Activated T-cell treated with anti-CD3 and anti-CD28 coated beads, Interleukin-2, amount 50 U/mL, for 4 hours (primary cell): Measurements from ENCODE around the gene RYR3. TPM values are rescaled to one million over a fixed set of nuclear protein-coding genes. Genes with fewer than 3 reads are reported as not detected.
"Not testable (repeated sequence)": the region's sequence is repeated elsewhere in the genome, so short reads cannot be mapped to it uniquely, and the experiment has no call there.

Source experiments
- ATAC-seq, 2 donors: fragments of 200-7000 bp; cut with Tn5 transposase; one replicate each; pipeline ENCODE4 v1.10.0; 2021
- DNase-seq: peaks from one replicate; pipeline ENCODE4 v3.0.0-alpha.2; 2020
- H3K27me3 Mint-ChIP-seq: one replicate; pipeline ENCODE4 v1.8.0; 2021; ENCODE audit warnings: low read depth, mixed read lengths
- H3K36me3 Mint-ChIP-seq: one replicate; pipeline ENCODE4 v1.8.0; 2022; ENCODE audit warnings: mixed read lengths; ENCODE audit not compliant: insufficient read depth
- H3K4me1 Mint-ChIP-seq: one replicate; pipeline ENCODE4 v1.8.0; 2021; ENCODE audit warnings: low read depth, mixed read lengths
- H3K4me3 Mint-ChIP-seq: one replicate; pipeline ENCODE4 v1.8.0; 2021; ENCODE audit warnings: mild to moderate bottlenecking, moderate library complexity, mixed read lengths
- H3K9me3 Mint-ChIP-seq: one replicate; pipeline ENCODE4 v1.8.0; 2021; ENCODE audit warnings: mixed read lengths
- total RNA-seq, 3 donors: library from RNA; stranded (reverse); gene quantifications; one replicate each; pipeline ENCODE4 v1.2.1, GENCODE V29; 2021

Gene RYR3
- total RNA-seq, 3 donors from 2014 or later = not detected

DNA sequence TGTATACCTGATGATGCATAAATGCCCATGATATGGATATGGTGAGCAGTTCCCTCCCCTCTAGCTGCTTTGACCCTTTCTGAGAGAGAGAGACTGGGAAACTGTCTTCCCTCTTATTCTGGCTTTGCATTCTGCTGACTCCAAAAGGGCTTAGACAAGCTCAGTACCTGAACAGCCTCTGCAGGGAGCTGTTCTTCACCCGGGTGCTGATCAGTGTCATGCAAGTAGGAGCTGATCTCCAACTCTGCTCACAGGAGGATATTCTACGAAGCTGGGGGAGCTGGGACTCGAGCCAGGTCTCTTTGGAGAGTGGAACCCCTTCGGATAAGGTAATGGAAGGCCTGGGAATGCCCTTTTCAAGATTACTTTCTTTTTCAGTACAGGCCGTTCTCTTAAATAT is 237.1 kb downstream of the RYR3 start:
- H3K4me3 Mint-ChIP-seq = no peak overlapping the region
- DNase-seq = no peak

DNA sequence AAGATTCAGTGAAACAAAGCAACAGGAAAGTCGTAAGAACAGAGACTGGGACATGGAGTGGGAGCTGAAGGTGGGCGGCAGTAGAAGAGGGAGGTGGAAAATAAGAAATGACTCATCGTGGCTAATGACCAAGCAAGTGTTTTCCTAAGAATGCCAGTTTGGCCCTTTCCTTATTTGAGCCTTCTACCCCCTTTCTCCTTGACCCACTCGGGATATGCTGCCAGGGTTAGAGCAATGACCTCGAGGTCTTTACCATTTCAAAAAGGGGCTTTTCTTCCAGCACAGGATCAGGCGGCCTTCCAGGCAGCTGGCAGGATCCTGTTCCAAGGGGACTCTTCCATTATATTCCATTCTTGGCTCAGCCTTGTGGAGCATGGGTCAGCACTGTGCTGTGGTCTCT is 241.1 kb downstream of the RYR3 start:
- H3K4me1 Mint-ChIP-seq = no peaks in the 10 kb centered on the region
- H3K27me3 Mint-ChIP-seq = peaks cover 2% of the 10 kb centered on the region
- no peak overlapping the region for H3K4me3 Mint-ChIP-seq
- H3K36me3 Mint-ChIP-seq = no peaks in the 10 kb centered on the region
- ATAC-seq (no peak), DNase-seq (no peak)
- no peaks in the 10 kb centered on the region for H3K9me3 Mint-ChIP-seq

More for the DNA sequence above, 237.1 kb downstream of the RYR3 start:
- no peaks in the 10 kb centered on the region for H3K9me3 Mint-ChIP-seq
- no peak for ATAC-seq
- H3K27me3 Mint-ChIP-seq = no peaks in the 10 kb centered on the region
- no peaks in the 10 kb centered on the region for H3K36me3 Mint-ChIP-seq
- no peaks in the 10 kb centered on the region for H3K4me1 Mint-ChIP-seq

DNA sequence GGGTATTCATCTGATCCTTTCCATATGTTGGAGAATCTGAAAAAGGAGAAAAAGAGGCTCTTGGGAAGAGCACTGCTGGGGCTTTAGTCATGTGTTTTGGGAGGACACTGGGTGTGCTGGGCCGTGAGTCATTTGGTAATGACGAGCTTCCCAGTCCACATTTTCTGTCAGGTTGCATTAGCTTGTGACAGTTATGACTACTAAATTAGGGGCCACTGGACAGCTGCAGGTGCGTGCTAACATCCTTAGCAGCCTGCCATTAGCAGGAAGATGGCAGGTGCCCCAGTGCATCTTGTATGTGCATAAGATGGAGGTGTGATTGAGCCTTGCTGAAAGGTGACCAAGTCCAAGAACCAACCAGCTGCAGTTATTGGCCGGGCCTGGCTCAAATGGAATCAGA is 242.4 kb downstream of the RYR3 start:
- Mint-ChIP-seq H3K9me3 (no peaks in the 10 kb centered on the region), H3K36me3 (no peaks in the 10 kb centered on the region), H3K4me1 (no peaks in the 10 kb centered on the region), H3K4me3 (no peak overlapping the region), H3K27me3 (peaks cover 2% of the 10 kb centered on the region)
- DNase-seq (no peak), ATAC-seq (no peak)

DNA sequence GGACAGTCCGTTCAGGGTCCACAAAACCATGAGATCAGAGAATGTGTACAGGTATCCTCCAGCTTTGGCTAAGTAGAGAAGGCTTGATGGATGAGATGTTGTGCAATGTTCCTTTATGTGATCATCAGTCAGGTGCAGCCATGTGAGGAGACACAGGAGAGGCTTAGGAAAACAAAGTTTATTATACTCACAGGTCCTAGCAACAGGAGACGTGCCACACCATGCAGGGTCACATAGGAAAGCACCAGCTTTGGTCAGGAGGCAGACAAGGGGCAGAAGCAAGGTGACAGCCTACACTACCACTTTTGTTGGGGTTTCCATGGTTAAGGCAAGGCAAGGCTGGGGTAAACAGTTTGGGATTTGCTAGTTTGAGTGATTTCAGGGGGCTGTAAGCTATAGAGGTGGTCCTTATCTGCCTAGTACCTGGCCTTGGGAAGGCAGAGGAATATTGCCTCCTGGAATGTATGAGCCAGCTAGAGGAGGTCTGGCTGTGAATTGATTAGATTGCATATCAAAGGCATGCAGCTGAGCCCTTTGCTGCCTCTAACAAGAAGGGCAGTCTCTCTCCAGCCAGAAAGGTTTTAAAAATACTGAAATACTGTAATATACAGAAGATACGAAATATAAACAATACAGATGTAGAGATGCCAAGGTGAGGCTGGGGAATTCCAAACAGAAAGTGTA is 248.6 kb downstream of the RYR3 start:
- ATAC-seq (no peak), DNase-seq (no peak)
- Mint-ChIP-seq H3K27me3 (peaks cover 4% of the 10 kb centered on the region), H3K4me1 (no peaks in the 10 kb centered on the region), H3K36me3 (no peaks in the 10 kb centered on the region), H3K4me3 (no peak overlapping the region), H3K9me3 (peaks cover 4% of the 10 kb centered on the region)

GRCh38 chr15:33561407-33561806 is 250.6 kb downstream of the RYR3 start:
- no peak for ATAC-seq

GRCh38 chr15:33561967-33562366 is 251.2 kb downstream of the RYR3 start:
- peaks cover 2% of the 10 kb centered on the region for H3K27me3 Mint-ChIP-seq
- H3K4me3 Mint-ChIP-seq = no peak overlapping the region
- H3K4me1 Mint-ChIP-seq = no peaks in the 10 kb centered on the region
- H3K36me3 Mint-ChIP-seq = no peaks in the 10 kb centered on the region
- peaks cover 7% of the 10 kb centered on the region for H3K9me3 Mint-ChIP-seq
- DNase-seq (no peak), ATAC-seq (no peak)

More at GRCh38 chr15:33561407-33561806, 250.6 kb downstream of the RYR3 start:
- DNase-seq = no peak
- Mint-ChIP-seq H3K4me3 (no peak overlapping the region), H3K9me3 (peaks cover 7% of the 10 kb centered on the region), H3K27me3 (peaks cover 4% of the 10 kb centered on the region), H3K4me1 (no peaks in the 10 kb centered on the region), H3K36me3 (no peaks in the 10 kb centered on the region)

- no peak for ATAC-seq
- Mint-ChIP-seq H3K36me3 (no peaks in the 10 kb centered on the region), H3K4me1 (no peaks in the 10 kb centered on the region)
These were observed 254.3 kb downstream of the RYR3 start for GRCh38 chr15:33565094-33565493.

DNA sequence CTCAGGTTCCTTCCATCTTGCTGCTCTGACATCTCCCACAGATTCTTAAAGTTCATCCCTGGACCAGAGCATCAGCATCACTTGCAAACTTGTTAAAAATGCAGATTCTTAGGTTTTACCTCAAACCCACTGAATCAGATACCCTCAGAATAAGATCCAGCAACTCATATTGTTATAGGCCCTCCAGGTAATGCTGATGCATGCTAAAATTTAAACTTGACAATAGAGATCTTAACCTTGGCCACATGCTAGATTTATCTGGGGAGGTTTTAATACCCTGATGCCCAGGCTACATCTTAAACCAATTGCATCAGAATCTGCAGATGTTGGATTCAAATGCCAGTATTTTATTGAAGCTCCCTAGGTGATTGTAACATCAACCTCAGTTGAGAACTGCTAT is 256.9 kb downstream of the RYR3 start:
- DNase-seq (no peak), ATAC-seq (no peak)
- Mint-ChIP-seq H3K4me1 (no peaks in the 10 kb centered on the region), H3K36me3 (no peaks in the 10 kb centered on the region), H3K27me3 (peaks cover 3% of the 10 kb centered on the region), H3K9me3 (peaks cover 3% of the 10 kb centered on the region), H3K4me3 (no peak overlapping the region)

More at GRCh38 chr15:33565094-33565493, 254.3 kb downstream of the RYR3 start:
- Mint-ChIP-seq H3K4me3 (no peak overlapping the region), H3K9me3 (peaks cover 3% of the 10 kb centered on the region), H3K27me3 (peaks cover 2% of the 10 kb centered on the region)
- no peak for DNase-seq

- ATAC-seq = no peak
- H3K9me3 Mint-ChIP-seq = peaks cover 3% of the 10 kb centered on the region
- no peaks in the 10 kb centered on the region for H3K4me1 Mint-ChIP-seq
- DNase-seq = no peak
- H3K4me3 Mint-ChIP-seq = no peak overlapping the region
- no peaks in the 10 kb centered on the region for H3K36me3 Mint-ChIP-seq
- H3K27me3 Mint-ChIP-seq = peaks cover 9% of the 10 kb centered on the region
These were observed 258.3 kb downstream of the RYR3 start for GRCh38 chr15:33569036-33569435.

GRCh38 chr15:33577911-33578310 is 267.1 kb downstream of the RYR3 start:
- not testable (repeated sequence) for ATAC-seq, DNase-seq, H3K27me3 Mint-ChIP-seq, H3K4me3 Mint-ChIP-seq, H3K9me3 Mint-ChIP-seq, H3K36me3 Mint-ChIP-seq, H3K4me1 Mint-ChIP-seq

DNA sequence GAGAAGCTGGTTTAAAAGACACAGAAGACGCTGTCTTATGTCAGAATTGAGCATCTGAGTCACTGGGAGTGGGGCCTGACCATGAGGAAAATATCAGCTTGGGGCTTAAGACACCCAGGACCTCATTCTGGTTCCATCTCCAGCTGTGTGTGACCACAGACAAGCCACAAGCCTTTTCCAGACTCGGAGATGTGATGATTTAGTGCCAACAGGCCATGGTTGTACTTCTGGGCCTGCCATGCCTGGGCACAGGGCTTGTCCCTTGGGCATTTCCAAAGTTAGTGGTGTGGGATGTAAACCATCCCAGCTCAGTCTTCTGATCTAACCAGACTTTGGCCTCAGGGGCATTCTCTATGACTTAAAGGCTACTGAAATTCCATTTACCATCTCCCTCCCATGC is 269.8 kb downstream of the RYR3 start:
- ATAC-seq = no peak
- Mint-ChIP-seq H3K4me3 (no peak overlapping the region), H3K27me3 (peaks cover 3% of the 10 kb centered on the region), H3K4me1 (no peaks in the 10 kb centered on the region), H3K9me3 (no peaks in the 10 kb centered on the region), H3K36me3 (no peaks in the 10 kb centered on the region)
- DNase-seq = no peak

DNA sequence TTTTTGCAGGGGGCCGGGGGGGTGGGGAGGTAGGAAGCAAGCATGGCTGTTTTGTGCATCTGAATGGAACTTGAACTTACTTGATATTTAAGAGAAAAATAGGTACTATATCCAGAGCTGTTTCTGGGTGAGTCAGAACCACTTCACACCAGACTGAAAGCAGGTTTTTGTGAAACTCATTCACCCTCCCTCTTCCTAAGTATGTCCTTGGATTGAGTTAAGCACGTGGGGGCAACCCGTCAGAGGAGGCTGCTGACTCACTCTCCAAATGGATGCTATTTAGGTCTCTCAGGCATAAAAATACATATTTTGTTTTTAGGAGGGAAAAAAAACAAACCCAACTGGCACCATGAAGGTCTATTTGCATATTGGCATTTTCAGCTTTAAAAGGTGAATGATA is 270.3 kb downstream of the RYR3 start:
- H3K9me3 Mint-ChIP-seq = no peaks in the 10 kb centered on the region
- no peak overlapping the region for H3K4me3 Mint-ChIP-seq
- no peaks in the 10 kb centered on the region for H3K4me1 Mint-ChIP-seq
- H3K36me3 Mint-ChIP-seq = no peaks in the 10 kb centered on the region
- ATAC-seq = no peak
- peaks cover 3% of the 10 kb centered on the region for H3K27me3 Mint-ChIP-seq
- DNase-seq = no peak

GRCh38 chr15:33584797-33585196 is 274.0 kb downstream of the RYR3 start:
- DNase-seq = no peak
- Mint-ChIP-seq H3K4me1 (no peaks in the 10 kb centered on the region), H3K9me3 (no peaks in the 10 kb centered on the region), H3K36me3 (no peaks in the 10 kb centered on the region), H3K4me3 (no peak overlapping the region), H3K27me3 (peaks cover 3% of the 10 kb centered on the region)
- no peak for ATAC-seq

- Mint-ChIP-seq H3K9me3 (no peaks in the 10 kb centered on the region), H3K27me3 (peaks cover 3% of the 10 kb centered on the region), H3K4me1 (no peaks in the 10 kb centered on the region), H3K4me3 (no peak overlapping the region), H3K36me3 (no peaks in the 10 kb centered on the region)
- ATAC-seq (no peak), DNase-seq (no peak)
These were observed 276.3 kb downstream of the RYR3 start for GRCh38 chr15:33586786-33587697.

DNA sequence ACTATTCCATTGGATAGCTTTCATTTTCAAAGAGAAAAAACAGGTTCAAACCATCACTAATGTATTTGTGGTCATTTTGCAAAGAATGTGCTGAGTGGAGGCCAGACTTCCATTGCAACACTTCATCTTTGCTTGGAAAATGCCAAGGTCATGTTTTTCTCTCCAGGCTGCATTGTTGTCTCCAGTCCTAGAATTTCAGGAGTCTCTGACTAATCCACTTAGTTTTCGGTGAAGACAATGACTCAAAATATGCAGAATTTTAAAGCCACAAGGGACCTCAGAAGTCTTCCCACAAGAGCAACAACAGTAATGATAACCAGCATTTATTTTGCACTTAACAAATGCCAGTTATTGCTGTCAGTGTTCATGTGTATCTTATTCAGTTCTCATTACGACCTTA is 277.0 kb downstream of the RYR3 start:
- Mint-ChIP-seq H3K4me1 (no peaks in the 10 kb centered on the region), H3K36me3 (no peaks in the 10 kb centered on the region), H3K27me3 (peaks cover 3% of the 10 kb centered on the region), H3K9me3 (no peaks in the 10 kb centered on the region), H3K4me3 (no peak overlapping the region)
- DNase-seq (no peak), ATAC-seq (no peak)
